BLaER1 treated with 17β-estradiol and CSF1 and Interleukin-3, amounts not matched to agents 10 nM and 100 nM (cell line): ENCODE measurements around the gene CNOT6L.

Experiments
- H3K27ac ChIP-seq, 11 experiments: shearing (Covaris generic); formaldehyde crosslinking; 2 replicates each; pipeline ENCODE4 v1.8.1; 2022
- H3K27me3 ChIP-seq, 11 experiments: shearing (Covaris generic); formaldehyde crosslinking; 2 replicates each; pipeline ENCODE4 v1.8.1; 2022
- H3K36me3 ChIP-seq, 11 experiments: shearing (Covaris generic); formaldehyde crosslinking; 2 replicates each; pipeline ENCODE4 v1.8.1; 2022
- H3K4me1 ChIP-seq, 10 experiments: shearing (Covaris generic); formaldehyde crosslinking; 2 replicates each; pipeline ENCODE4 v1.8.1; 2022
- H3K4me2 ChIP-seq, 11 experiments: shearing (Covaris generic); formaldehyde crosslinking; 2 replicates each; pipeline ENCODE4 v1.8.1; 2022
- H3K4me3 ChIP-seq, 10 experiments: shearing (Covaris generic); formaldehyde crosslinking; 2 replicates each; pipeline ENCODE4 v1.8.1; 2022
- H3K9ac ChIP-seq, 11 experiments: shearing (Covaris generic); formaldehyde crosslinking; 2 replicates each; pipeline ENCODE4 v1.8.1; 2022
- H3K9me3 ChIP-seq, 11 experiments: shearing (Covaris generic); formaldehyde crosslinking; replicated peaks in 1 of 11; 2 replicates each; pipeline ENCODE4 v1.8.1; 2022
- H4K20me1 ChIP-seq, 11 experiments: shearing (Covaris generic); formaldehyde crosslinking; 2 replicates each; pipeline ENCODE4 v1.8.1; 2022
- Cebpa-rat ChIP-seq, 11 experiments: shearing (Covaris generic); IDR thresholded peaks; 2 replicates each; pipeline ENCODE4 v1.8.1; 2022

The CNOT6L gene

DNA sequence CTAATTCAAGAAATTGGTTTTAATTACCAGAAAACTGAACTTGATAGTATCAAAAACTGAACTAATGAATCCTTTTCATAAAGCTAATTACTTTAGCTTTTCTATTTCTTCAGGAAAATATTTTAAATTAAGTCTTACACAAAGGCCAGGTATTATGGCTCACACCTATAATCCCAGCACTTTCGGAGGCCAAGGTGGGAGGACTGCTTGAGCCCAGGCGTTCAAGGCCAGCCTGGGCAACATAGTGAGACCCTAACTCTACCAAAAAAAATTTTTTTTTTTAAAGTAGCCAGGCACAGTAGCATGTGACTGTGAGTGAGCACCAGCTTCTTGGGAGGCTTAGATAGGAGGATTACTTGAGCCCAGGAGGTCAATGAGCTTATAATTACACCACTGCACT, 19.1 kb downstream of the CNOT6L start:
- peaks cover 0 to 76% (median 23%) of the 10 kb centered on the region in 11 experiments; a peak in 12 of 22 replicates for H4K20me1 ChIP-seq
- no peak overlapping the region for H3K4me2 ChIP-seq
- no peak overlapping the region for H3K9ac ChIP-seq
- peaks cover 30 to 53% (median 36%) of the 10 kb centered on the region in 11 experiments for H3K36me3 ChIP-seq
- H3K27ac ChIP-seq: no peak overlapping the region
- peaks cover 21 to 48% (median 41%) of the 10 kb centered on the region in 11 experiments for H3K9me3 ChIP-seq
- TF ChIP-seq Cebpa-rat (IDR thresholded peaks at IDR 0.05): no peak
- H3K4me1 ChIP-seq: peaks cover 8 to 18% (median 13%) of the 10 kb centered on the region in 10 experiments; a peak in 19 of 20 replicates
- H3K4me3 ChIP-seq: no peak overlapping the region
- H3K27me3 ChIP-seq: no peaks in the 10 kb centered on the region

DNA sequence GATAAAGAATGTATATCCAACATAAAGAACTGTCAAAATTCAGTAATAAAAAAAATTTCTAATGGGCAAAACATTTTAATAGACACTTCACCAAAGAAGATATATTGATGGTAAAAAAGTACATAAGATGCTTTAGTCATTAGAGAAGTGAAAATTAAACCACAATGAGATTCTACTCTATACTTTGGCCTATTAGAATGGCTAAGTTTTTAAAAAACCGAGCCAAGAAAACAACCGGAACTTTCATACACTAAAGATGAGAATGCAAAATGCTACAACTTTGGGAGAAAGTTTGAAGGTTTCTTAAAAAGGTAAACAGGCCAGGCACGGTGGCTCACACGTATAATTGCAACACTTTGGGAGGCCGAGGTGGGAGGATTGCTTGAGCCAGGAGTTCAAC, 20.8 kb downstream of the CNOT6L start:
- Histone ChIP-seq H3K9ac (no peak overlapping the region), H3K4me2 (no peak overlapping the region), H4K20me1 (peaks cover 4 to 72% (median 23%) of the 10 kb centered on the region in 11 experiments; a peak in 12 of 22 replicates), H3K9me3 (peaks cover 24 to 51% (median 43%) of the 10 kb centered on the region in 11 experiments), H3K4me3 (no peak overlapping the region), H3K36me3 (peaks cover 25 to 45% (median 38%) of the 10 kb centered on the region in 11 experiments), H3K27ac (no peak overlapping the region), H3K4me1 (peaks cover 8 to 18% (median 13%) of the 10 kb centered on the region in 10 experiments; a peak in 19 of 20 replicates), H3K27me3 (no peaks in the 10 kb centered on the region)
- no peak for TF ChIP-seq Cebpa-rat (IDR thresholded peaks at IDR 0.05)

DNA sequence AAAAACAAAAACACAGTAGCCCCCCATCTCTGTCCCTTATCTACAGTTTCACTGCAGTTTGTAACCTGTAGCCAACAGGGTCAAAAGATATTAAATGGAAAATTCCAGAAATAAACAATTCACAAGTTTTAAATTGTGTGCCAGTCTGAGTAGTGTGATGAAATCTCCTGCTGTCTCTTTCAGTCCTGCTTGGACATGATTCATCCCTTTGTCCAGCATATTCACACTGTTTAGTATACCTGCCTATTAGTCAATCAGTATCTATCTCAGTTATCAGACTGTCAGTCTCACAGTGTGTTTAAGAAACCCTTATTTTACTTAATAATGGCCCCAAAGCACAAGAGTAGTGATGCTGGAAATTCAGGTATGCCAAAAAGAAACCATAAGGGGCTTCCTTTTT, 21.9 kb downstream of the CNOT6L start:
- Histone ChIP-seq H3K4me3 (no peak overlapping the region), H4K20me1 (peaks cover 4 to 72% (median 25%) of the 10 kb centered on the region in 11 experiments; a peak in 12 of 22 replicates)
- TF ChIP-seq Cebpa-rat (IDR thresholded peaks at IDR 0.05): no peak

DNA sequence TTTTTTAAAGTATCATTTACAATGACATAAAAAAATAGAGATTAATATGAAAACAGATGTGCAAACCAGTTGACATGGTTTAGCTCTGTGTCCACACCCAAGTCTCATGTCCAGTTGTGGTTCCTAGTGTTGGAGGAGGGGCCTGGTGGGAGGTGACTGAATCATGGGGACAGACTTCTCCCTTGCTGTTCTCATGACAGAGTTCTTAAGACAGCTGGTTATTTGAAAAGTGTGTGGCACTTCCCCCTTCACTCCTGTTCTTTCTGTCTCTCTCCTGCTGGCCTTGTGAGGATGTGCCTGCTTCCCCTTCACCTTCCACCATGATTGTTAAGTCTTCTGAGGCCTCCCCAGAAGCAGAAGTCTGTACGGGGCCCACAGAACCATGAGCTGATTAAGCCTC, 23.8 kb downstream of the CNOT6L start:
- no peak for TF ChIP-seq Cebpa-rat (IDR thresholded peaks at IDR 0.05)

More for the DNA sequence above, 21.9 kb downstream of the CNOT6L start:
- Histone ChIP-seq H3K27ac (no peak overlapping the region), H3K27me3 (no peaks in the 10 kb centered on the region), H3K9me3 (peaks cover 24 to 51% (median 43%) of the 10 kb centered on the region in 11 experiments), H3K4me2 (no peak overlapping the region), H3K36me3 (peaks cover 28 to 45% (median 38%) of the 10 kb centered on the region in 11 experiments), H3K9ac (no peak overlapping the region), H3K4me1 (peaks cover 8 to 18% (median 13%) of the 10 kb centered on the region in 10 experiments; a peak in 19 of 20 replicates)

DNA sequence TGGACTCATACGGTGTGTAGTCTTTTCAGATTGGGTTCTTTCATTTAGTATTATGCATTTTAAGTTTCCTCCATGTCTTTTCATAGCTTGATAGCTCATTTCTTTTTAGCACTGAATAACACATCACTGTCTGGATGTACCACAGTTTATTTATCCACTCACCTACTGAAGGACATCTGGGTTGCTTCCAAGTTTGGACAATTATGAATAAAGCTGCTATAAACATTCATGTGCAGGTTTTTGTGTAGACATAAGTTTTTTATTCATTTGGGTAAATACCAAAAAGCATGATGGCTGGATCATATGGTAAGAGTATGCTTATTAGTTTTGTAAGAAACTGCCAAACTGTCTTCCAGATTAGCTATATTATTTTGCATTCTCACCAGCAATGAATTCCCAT, 29.0 kb downstream of the CNOT6L start:
- Histone ChIP-seq H3K9ac (no peak overlapping the region), H3K27me3 (no peaks in the 10 kb centered on the region), H3K27ac (no peak overlapping the region), H3K36me3 (peaks cover under 1 to 16% (median 10%) of the 10 kb centered on the region in 11 experiments; a peak in 19 of 22 replicates), H3K4me3 (no peak overlapping the region), H3K9me3 (peaks cover 2 to 6% (median 4%) of the 10 kb centered on the region in 11 experiments; a peak in 20 of 22 replicates), H3K4me1 (no peaks in the 10 kb centered on the region; a peak in 1 of 20 replicates), H4K20me1 (peaks cover 13 to 96% (median 48%) of the 10 kb centered on the region in 11 experiments; a peak in 15 of 22 replicates), H3K4me2 (no peak overlapping the region)
- no peak for TF ChIP-seq Cebpa-rat (IDR thresholded peaks at IDR 0.05)

More for the DNA sequence above, 23.8 kb downstream of the CNOT6L start:
- no peaks in the 10 kb centered on the region for H3K27me3 ChIP-seq
- no peak overlapping the region for H3K4me3 ChIP-seq
- peaks cover 0 to 2% (median 0%) of the 10 kb centered on the region in 10 experiments; a peak in 1 of 20 replicates for H3K4me1 ChIP-seq
- no peak overlapping the region for H3K9ac ChIP-seq
- H3K27ac ChIP-seq: no peak overlapping the region
- peaks cover 31 to 53% (median 42%) of the 10 kb centered on the region in 11 experiments for H3K36me3 ChIP-seq
- H3K9me3 ChIP-seq: peaks cover 24 to 51% (median 43%) of the 10 kb centered on the region in 11 experiments
- H4K20me1 ChIP-seq: peaks cover 5 to 72% (median 26%) of the 10 kb centered on the region in 11 experiments; a peak in 12 of 22 replicates
- no peak overlapping the region for H3K4me2 ChIP-seq

DNA sequence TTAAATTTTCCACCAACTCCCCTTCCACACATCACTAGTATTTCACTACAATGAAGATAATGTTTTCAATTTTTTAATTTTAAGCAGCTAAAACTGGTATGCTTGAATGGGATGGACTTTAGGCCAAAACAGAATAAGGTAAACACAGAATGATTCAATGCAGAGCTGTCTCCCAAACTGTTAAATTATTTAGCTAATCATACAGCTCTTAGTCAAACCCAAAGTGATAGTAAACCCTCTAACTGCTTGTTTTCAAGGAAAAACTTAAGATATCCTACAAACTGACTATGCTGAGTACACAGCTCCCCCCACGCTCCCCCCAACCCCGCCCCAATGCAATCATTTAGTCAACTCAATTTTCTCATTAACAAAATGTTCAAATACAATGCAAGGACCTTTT, 30.2 kb downstream of the CNOT6L start:
- no peak overlapping the region for H3K9ac ChIP-seq
- no peak overlapping the region for H3K4me3 ChIP-seq
- H3K4me2 ChIP-seq: no peak overlapping the region
- no peak for TF ChIP-seq Cebpa-rat (IDR thresholded peaks at IDR 0.05)
- no peaks in the 10 kb centered on the region; a peak in 1 of 20 replicates for H3K4me1 ChIP-seq
- H3K36me3 ChIP-seq: peaks cover 0 to 17% (median 8%) of the 10 kb centered on the region in 11 experiments; a peak in 12 of 22 replicates
- no peaks in the 10 kb centered on the region for H3K27me3 ChIP-seq
- H4K20me1 ChIP-seq: peaks cover 13 to 99% (median 55%) of the 10 kb centered on the region in 11 experiments; a peak in 16 of 22 replicates
- no peak overlapping the region for H3K27ac ChIP-seq
- no peaks in the 10 kb centered on the region for H3K9me3 ChIP-seq

DNA sequence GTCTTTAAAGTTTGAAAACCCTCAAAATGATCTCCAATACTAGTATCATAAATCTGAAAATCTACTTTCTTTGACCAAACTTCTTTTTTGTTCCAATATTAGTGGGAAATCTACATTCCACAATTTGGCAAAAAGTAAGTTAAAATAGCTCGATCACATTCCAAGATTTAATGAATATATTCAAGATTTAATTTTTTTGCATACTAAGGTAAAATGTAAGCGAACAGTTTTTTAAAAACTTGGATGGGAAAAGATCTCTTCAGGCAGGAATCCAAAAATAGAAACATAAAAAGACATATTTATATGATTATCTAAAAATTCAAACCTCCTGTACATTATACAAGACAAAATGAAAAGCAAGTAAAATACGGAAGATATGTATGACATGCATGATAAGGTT, 31.2 kb downstream of the CNOT6L start:
- Histone ChIP-seq H3K27me3 (no peaks in the 10 kb centered on the region), H3K36me3 (peaks cover 0 to 17% (median 7%) of the 10 kb centered on the region in 11 experiments; a peak in 12 of 22 replicates), H3K4me1 (no peaks in the 10 kb centered on the region; a peak in 1 of 20 replicates), H4K20me1 (peaks cover 5 to 99% (median 58%) of the 10 kb centered on the region in 11 experiments; a peak in 16 of 22 replicates), H3K4me2 (no peak overlapping the region), H3K27ac (no peak overlapping the region), H3K9me3 (no peaks in the 10 kb centered on the region), H3K9ac (no peak overlapping the region), H3K4me3 (no peak overlapping the region)
- TF ChIP-seq Cebpa-rat (IDR thresholded peaks at IDR 0.05): no peak

GRCh38 chr4:77785669-77786068, 33.5 kb downstream of the CNOT6L start:
- Histone ChIP-seq H3K9ac (no peak overlapping the region), H4K20me1 (peaks cover 2 to 99% (median 53%) of the 10 kb centered on the region in 11 experiments; a peak in 16 of 22 replicates), H3K27ac (no peak overlapping the region), H3K4me2 (no peak overlapping the region), H3K36me3 (peaks cover 0 to 12% (median 3%) of the 10 kb centered on the region in 11 experiments; a peak in 9 of 22 replicates), H3K4me1 (no peaks in the 10 kb centered on the region; a peak in 1 of 20 replicates), H3K9me3 (peaks cover 0 to 3% (median 3%) of the 10 kb centered on the region in 11 experiments; a peak in 7 of 22 replicates), H3K4me3 (no peak overlapping the region), H3K27me3 (no peaks in the 10 kb centered on the region)
- TF ChIP-seq Cebpa-rat (IDR thresholded peaks at IDR 0.05): no peak

DNA sequence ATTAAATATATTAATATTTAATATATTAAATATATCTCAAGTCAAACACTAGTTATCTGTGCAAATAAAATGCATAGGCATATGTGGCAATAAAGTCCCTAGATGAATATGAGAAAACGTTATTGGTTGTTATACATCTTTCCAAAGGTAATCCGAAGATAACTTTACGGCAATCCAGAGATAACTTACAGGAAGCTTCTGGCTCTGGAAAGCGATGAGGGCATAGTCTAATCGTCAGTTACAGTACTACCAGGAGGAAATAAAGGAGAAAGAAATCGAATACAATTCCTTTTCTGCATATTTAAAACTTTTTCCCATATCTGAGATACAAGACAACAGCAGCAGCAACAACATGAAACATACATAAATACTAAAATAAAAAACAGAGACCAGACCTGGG, 35.3 kb downstream of the CNOT6L start:
- no peak for TF ChIP-seq Cebpa-rat (IDR thresholded peaks at IDR 0.05)
- Histone ChIP-seq H3K4me2 (no peak overlapping the region), H3K27me3 (no peaks in the 10 kb centered on the region), H3K9ac (no peak overlapping the region), H3K9me3 (peaks cover 0 to 19% (median 14%) of the 10 kb centered on the region in 11 experiments; a peak in 18 of 22 replicates), H3K4me3 (no peak overlapping the region), H3K27ac (no peak overlapping the region), H3K4me1 (no peaks in the 10 kb centered on the region; a peak in 1 of 20 replicates), H4K20me1 (peaks cover 2 to 98% (median 41%) of the 10 kb centered on the region in 11 experiments; a peak in 16 of 22 replicates), H3K36me3 (peaks cover 0 to 13% (median 0%) of the 10 kb centered on the region in 11 experiments; a peak in 5 of 22 replicates)
